Measurements from ENCODE around the gene PSMC5.
"Not testable (repeated sequence)": the region's sequence is repeated elsewhere in the genome, so short reads cannot be mapped to it uniquely, and the experiment has no call there.

Gene PSMC5

DNA sequence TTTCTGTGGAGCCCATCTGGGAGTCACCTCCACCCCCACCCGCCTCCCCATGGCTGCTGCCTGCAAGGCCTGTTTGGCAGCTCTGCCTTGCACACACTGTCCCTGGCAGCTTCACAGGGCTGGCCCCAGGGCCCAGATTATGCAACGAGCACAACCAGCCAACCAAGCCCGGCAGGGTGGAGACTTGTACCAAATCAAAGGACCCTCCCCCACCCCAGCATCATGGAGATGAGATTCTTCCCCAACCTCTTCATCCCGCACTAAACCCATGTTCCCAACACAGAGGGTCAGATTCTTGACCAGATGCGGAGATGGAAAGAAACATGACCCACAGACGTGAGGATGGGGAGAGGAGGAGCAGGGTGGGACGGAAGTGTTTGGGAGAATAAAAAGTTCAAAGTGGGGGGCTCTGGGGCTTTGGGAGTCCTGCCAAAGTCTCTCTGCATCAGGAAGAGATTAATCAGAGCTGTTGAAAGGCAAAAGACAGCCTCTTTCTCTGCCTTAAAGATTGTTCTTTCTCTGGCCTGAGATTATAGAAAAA lies 11.5 kb downstream of the PSMC5 start:
- DNase-seq (ENCODE audit: low read depth in 2 of 2) = no peak

DNA sequence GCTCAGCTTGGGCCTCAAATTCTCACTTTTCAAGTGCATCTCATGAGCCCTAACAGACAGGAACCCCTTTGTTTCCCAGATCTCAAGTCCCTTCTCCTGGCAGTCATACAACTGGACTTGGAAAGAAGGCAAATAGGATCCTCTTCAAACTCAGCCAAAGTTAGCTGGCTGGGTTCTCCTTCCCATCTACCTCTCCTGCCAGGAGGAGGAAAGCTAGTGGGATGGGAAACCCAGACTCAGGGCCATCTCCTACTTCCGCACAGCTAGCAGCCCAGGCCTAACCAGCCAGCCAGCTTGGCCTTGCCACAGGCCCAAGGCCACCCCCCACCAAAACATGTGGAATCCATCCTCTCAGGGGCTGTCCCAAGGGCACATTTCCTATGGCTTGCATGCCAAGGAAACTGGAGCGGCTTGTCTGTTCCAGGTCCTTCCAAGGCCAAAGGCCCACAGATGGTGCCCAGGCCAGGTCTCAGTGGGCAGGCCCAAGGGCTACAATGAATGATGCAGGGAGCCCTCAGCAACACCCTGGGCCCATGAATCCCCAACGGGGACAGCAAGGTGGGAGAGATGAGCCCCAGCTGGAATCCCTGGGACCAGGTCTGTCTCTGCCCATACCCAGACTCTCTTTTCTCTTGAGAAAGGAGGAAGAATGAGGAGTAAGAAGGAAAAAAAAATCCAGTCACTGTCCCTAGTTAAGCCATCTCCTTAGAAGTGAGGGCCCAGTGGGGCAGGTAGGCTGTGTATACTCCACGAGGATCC lies 13.5 kb downstream of the PSMC5 start:
- DNase-seq (ENCODE audit: low read depth in 2 of 2) = no peak

DNA sequence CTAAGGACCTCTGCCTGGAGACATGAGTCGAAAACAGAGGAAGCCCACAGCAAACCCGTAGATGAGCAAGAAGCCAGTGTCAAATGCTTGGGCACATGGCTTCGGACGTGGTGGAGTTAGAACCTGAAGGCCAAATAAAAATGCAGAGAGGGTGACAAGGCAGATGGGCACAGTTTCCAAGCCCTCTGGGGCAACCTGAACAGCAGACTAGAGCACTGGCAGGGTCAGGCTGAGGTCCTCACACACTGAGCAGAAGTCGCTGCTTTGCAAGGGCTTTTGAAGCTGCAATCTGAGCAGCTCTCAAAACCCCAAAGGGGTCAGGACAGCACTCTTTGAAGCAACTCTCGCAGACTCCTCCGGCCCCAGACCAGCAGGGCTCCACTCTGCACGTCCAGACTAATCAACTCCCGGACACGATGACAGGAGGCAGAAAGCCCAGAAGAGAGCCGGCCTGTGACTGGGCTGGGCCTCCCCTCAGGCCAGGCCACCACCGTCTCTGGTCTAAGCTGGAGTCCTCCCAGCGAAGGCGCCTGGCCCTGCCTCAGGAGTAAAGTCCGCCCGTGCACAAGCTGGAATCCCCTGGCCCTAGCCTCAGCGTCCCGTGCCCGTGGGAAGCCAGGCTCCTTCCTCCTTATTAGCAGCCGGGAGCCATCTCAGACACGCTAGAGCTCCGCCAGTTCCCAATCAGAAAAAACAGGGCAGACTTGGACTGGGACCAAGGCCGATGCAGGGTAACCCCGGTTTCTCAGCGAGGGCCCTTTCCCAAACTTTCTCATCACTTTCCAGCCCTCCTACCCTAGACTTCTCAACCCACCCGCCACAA lies 14.3 kb downstream of the PSMC5 start:
- no peak for DNase-seq (ENCODE audit: low read depth in 2 of 2)

DNA sequence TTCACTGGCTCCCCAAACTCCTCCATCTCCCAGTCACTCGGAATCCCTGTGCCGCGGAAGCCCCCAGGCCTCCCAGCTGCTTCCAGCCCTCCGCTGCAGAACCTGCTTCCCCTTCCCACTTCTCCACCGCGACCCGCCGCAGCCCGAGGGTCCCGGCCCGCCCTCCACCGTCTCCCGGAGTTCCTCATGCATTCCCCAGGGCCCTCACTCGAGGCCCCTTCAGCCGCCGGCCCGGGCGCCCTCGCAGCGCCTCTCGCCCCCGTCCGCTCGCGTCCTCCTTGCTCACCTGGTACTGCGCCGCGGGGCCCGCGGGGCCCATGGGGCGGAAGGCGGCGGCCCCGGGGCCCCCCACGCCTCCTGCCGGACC lies 14.9 kb downstream of the PSMC5 start:
- no peak for DNase-seq (ENCODE audit: low read depth in 2 of 2)

DNA sequence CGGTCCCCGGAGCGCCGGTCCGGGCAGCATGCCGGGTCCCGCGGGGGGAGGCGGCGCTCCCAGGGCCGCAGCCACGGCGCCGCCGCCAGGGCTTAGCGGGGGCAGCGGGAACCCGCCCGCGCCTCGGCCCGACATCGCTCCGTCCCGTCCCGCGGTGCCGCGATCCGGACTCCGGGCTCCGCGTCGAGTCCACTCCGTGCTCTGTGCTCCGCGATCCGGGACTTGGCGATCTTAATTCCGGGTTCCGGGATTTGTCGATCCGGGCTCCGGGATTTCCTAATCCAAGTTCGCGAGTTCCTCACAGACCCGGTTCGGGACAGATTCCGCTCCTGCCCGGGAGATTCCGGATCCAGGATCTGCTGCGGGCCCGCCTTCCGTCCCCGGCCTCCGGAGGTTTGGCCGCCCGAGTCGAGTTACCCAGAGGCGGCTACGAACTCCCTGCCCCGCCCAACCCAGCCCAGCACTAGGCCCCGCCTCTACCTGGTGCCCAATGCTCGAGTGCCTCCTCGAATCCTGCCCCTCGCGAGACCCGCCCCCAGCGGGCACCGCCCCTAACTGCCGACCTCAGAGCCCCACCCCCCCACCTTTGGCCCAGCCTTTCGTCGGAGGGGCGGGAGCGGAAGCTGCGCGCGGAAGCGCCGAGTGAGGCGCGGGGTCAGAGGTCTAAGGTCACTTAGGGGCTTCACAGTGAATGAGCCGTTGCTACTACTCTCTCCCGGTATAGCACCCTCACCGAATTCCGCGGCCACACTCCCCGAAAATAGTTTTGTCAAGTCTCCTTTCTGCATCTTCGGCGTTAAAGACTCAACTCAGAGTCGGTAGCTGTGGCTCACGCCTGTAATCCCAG lies 15.5 kb downstream of the PSMC5 start, which contains the start of gene SMARCD2:
TSS of gene SMARCD2 (minus strand) at position 146 of the 847 bp plus-strand sequence. CDS start at position 135, 11 bp downstream.
- DNase-seq (ENCODE audit: low read depth in 2 of 2) = peak; percentile 99

DNA sequence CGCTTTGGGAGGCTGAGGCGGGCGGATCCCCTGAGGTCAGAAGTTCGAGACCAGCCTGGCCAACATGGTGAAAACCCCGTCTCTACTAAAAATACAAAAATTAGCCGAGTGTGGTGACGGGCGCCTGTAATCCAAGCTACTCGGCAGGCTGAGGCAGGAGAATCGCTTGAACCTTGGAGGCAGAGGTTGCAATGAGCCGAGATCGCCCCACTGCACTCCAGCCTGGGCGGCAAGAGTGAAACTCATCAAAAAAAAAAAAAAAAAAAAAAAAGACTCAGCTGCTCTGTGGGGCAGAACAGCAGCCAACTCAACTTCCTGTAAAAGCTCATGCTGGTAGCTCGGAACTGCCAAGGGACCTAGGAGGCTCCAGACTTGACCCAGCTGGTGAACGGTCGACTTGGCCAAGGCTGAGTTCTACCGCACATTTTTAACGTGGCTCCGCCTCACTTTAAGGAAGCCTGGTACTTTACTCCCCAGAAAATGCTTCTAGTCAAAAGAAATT lies 16.2 kb downstream of the PSMC5 start:
- DNase-seq (ENCODE audit: low read depth in 2 of 2) = not testable (repeated sequence)

DNA sequence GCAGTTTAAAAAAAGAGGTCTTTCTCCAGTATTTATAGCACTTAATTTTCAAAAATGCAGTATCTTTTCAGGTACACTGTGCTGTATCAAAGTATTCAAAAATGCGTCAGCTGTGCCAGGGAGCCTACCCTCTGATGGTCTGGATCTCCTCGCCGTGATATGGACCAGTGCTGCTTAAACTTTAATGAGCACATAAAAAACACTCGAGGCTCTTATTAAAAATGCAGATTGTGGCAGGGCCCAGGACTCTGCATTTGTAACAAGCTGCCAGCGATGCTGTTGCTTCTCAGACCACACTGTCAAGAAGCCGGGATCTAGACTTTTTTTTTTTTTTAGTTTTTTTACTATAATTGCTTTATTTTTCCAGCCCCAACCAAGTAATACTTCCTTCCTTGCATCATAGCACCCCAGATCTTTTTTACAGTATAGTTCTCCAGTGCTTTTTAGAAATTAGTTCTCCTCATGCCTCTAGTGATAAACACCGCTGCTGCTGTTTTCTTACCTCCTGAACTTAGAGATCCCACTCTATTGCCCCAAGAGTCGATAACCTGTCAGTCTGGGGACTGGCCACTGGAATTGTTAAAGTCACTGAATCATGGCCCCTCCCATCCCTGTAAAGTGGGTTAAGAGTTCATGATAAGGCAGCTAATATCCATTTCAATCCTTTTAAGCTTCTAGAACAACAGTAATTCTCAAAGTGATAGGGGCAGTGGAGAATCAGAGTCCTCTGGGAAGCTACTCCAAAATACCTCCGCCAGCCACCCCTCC lies 16.9 kb downstream of the PSMC5 start:
- DNase-seq (ENCODE audit: low read depth in 2 of 2) = no peak

DNA sequence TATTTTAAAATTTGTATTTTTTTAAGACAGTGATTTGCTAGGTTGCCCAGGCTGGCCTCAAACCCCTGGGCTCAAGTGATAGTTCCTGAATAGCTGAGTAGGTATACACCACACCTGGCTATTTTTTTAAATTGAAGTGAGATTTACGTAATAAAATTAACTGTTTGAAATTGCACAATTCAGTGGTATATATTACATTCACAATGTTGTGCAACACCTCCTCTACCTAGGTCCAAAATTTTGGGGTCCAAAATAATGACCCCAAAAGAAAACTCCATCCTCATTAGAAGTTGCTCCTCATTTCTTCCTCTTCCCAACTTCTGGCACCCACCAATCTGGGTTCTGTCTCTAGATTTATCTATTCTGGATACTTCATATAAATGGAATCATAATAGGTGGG lies 18.3 kb downstream of the PSMC5 start:
- no peak for DNase-seq (ENCODE audit: low read depth in 2 of 2)

DNA sequence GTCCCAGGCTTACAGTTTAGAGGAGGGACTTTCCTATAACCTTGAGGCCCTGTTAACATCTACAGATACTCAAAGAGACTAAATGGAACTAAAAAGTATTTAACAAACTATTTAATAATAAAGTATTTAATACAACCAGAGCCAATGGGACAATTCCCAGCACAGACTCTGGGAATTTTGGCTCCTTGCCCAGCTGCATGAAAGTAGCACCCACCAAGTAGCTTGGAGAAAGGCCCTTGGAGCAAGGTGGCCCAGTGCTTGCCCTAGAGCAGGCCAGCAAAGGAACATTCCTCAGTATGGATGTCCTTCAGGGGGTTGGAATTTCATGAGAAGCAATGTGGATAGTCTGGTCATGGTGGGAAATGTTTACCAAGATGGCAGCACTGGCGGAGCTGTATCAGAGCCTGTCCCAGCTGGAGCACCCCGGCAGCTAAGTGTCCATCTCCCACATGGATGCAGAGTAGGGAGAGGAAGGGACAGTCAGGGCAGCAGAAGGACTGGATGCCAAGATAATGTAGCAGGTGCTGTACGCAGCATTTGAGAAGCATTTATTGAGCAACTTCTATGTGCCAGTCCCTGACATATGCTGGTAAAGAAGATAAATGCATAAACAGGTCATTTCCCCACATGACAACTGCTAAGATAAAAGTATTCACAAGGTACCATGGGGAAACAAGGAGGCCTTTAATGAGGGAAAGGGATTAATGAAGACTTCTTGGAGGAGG lies 20.5 kb downstream of the PSMC5 start:
- no peak for DNase-seq (ENCODE audit: low read depth in 2 of 2)

DNA sequence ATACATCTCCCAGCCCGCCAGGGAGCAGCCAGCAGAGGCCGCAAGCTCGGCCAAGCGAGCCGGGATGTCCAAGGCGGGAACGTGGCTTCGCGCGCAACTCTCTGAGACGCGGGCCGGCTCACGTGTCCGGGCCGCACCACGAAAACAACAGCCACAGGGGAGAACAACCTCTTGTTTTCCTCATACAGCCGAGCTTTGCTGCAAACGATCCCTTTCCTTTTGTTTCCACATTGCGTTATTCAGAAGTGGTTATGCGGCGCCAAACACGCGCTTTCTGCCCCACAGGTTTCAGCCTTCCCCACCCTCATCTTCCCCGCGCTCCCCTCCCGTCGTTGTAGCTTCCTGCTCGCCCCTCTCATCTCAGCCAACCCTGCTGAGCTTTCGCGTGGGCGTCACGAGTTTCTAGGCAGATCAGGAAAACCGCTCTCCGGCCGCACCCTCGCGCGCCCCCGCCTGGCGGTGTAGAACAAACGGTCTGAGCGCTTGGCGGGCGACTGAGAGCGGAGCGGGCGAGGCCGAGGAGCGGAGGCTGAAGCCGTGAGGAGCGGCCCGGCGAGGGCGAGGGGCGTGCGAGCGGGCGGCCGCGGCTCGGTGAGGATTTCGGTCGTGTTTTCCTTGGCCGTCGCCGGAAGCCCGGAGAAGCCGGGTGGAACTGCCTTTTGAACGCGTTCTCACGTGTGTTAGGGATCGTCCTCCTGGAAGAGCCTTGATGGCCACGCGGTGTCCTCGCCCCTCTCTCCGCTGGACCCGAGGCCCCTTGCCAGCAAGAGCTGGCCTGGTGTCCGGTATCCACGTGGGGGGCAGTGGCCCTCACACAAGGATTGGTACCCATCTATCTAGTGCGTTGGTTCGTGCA lies 21.8 kb downstream of the PSMC5 start:
- peak; percentile 96 to 97 for DNase-seq (ENCODE audit: low read depth in 2 of 2)

DNA sequence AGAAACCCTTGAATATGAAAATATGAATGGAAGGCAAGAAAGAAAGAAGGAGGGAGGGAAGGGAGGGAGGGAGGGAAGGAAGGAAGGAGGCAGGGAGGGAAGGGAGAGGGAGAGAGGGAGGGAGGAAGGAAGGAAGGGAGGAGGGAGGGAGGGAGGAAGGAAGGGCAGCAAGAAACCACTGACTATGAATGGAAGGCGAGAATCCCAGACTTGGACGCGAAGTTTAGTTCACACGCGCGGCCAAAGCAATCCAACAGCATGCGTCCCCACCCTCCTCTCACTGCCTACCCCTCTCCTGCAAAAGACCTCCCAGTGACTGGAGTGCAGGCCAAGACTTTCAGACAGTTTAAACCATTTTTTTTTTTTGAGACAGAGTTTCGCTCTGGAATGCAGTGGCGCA lies 23.2 kb downstream of the PSMC5 start:
- no peak for DNase-seq (ENCODE audit: low read depth in 2 of 2)

DNA sequence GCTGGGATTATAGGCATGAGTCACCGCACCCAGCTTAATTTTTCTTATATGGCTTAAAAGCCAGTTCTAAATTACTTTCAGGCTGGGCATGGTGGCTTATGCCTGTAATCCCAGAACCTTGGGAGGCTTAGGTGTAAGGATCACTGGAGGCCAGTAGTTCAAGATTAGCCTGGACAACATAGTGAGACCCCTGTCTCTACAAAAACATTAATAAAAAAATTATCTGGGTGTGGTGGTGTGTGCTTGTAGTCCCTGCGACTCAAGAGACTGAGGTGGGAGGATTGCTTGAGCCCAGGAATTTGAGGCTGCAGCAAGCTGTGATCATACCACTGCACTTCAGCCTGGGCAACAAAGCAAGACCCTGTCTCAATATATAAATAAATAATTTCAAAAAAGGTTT lies 26.0 kb downstream of the PSMC5 start:
- DNase-seq (ENCODE audit: low read depth in 2 of 2) = no peak

DNA sequence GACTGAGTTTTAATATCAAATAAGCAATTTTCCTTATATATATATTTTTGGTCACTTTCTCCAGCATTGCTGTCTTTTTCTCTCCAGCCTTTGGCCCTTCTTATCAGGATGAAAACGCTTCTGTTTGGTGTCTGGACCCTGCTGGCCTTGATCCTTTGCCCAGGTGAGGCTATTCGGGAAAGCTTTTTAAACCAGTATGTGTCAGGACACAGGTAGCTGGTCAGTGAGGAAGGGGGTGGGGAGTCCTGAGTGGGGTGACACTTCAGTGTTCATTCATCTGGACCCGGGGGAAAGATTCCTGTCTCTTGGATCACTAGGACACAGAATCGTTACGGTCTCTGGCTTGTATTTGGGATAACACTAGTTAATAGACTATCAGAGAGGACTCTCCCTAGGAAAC lies 27.5 kb downstream of the PSMC5 start:
- DNase-seq (ENCODE audit: low read depth in 2 of 2) = no peak

DNA sequence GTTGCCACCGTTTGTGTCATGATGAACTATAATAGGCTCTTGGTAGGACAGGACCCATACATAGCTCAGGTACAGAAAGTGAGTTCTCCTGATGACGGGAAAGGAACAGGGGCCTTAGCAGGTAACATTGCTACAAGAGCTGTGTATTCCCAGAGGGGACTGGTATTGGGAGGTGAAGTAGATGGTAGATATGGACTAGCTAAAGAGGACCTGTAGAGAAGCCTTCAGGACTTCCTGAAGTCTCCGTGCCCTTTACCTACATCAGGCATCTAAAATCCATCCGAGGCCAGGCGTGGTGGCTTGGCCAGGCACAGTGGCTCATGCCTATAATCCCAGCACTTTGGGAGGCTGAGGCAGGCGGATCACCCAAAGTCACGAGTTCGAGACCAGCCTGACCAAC lies 28.0 kb downstream of the PSMC5 start:
- DNase-seq (ENCODE audit: low read depth in 2 of 2) = no peak

DNA sequence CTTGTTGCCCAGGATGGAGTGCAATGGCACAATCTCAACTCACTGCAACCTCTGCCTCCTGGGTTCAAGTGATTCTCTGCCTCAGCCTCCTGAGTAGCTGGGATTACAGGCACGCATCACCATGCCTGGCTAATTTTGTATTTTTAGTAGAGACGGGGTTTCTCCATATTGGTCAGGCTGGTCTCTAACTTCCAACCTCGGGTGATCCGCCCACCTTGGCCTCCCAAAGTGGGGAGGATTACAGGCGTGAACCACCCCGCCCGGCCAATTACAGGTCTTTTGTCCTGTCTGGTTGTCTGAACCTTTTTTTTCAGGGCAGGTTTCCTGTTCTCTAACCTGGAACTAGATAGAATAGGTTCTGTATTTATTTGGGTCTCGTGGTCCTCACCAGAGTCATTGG lies 29.2 kb downstream of the PSMC5 start:
- DNase-seq (ENCODE audit: low read depth in 2 of 2) = not testable (repeated sequence)

DNA sequence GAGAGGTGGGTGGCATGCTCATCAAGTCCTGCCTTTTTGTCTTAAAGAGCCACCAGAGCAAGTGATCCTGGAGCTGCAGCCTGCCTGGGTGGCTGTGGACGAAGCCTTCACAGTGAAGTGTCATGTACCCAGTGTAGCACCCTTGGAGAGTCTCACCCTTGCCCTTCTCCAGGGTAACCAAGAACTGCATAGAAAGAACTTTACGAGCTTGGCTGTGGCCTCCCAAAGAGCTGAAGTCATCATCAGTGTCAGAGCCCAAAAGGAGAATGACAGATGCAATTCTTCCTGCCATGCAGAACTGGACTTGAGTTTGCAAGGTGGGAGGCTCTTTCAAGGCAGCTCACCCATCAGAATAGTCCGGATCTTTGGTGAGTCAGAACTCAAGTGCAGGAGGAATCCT lies 32.0 kb downstream of the PSMC5 start:
- no peak for DNase-seq (ENCODE audit: low read depth in 2 of 2)

DNA sequence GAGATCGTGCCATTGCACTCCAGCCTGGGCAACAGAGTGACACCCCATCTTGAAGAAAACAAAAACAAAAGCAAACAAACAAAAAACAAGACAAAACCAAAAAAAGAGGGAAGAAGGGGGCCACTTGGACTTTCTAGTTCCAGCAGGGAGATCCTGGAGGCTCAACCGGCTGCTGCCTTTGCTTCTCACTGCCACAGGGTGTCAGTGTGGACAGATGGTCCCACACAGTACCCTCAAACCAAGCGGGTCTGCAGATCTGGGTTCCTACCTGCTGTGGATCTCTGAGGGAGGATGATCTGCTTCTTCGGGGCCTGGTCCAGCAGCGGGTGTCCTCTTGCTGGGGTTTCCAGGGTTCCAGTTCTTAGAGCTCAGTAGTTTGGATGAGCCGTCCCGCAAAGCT lies 39.4 kb downstream of the PSMC5 start:
- not testable (repeated sequence) for DNase-seq (ENCODE audit: low read depth in 2 of 2)

DNA sequence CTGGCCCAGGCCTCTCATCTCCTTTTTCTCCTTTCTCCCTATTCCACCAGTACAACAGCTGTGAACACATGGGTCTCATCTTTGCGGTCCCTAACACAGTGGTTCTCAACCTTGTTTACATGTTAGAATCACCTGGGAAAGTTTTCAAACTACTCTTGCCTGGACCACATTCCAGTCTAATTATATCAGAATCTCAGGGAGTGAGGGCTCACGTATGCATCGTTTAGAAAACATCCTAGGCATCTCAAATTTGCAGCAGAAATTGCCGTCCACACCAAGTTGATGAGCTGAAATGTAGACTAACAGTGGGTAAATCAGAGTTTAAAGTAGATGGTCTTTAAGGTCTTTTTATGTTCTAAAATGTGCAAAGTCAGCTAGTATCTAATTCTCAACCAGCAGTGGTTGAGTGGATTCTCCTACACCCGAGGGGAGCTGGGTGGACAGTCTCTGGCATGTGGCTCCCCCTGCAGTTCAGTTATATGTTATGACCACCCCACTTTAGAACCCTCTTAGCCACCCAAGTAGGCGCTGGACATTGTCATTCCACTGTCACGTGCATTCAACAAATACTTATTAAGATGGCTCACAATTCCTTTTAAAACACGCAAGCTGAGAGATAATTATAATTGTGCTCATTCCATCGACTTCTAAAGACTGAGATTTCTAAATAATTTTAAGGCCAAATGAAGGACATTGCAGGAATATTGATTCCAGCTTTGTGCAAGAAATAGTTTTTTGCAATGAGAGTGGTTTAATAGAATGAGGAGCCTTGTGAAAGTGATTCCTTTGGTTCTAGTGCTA lies 42.5 kb downstream of the PSMC5 start:
- not testable (repeated sequence) for DNase-seq (ENCODE audit: low read depth in 2 of 2)

DNA sequence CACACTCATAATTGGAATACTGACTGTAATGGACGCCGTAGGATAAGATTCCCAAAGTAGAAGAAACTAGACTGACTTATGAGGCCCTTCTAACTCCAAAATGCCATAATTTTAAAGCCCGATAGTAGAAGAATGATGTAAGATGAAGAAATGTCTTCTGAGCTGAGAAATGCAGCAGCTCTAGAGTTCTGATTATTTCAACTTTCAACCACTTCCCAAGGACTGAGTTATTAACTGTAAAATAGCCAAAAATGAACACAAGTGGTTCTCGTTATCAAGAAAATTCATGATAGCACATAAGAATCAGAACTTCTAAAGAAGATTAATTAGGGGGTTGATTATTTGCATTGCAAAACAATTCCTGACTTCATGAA lies 43.0 kb downstream of the PSMC5 start:
- DNase-seq (ENCODE audit: low read depth in 2 of 2) = not testable (repeated sequence)
